Fibroblast of the aortic adventitia (primary cell): ENCODE results near the gene SALL2. TPM values are rescaled to one million over a fixed set of nuclear protein-coding genes. Genes with fewer than 3 reads are reported as not detected.

Experiments used
- DNase-seq: peaks from one replicate; pipeline ENCODE4 v3.0.0-alpha.2; 2010; ENCODE audit warnings: low read depth
- H3K4me3 ChIP-seq: 2 replicates; pipeline ENCODE4 v1.5.1; 2011; ENCODE audit warnings: low read depth, mild to moderate bottlenecking, control low read depth, low read length, moderate library complexity
- total RNA-seq: library from RNA; depleted of rRNA; stranded (reverse); fragments of >200 nt; gene quantifications from 2 replicates; pipeline ENCODE4 v1.2.3, GENCODE V29; 2012; ENCODE audit warnings: low replicate concordance
- TF ChIP-seq, protein P1 (sequence below): IDR thresholded peaks from 2 replicates; pipeline ENCODE4 v1.5.1; 2011; ENCODE audit warnings: mild to moderate bottlenecking, low read length, control low read depth, inconsistent platforms; ENCODE audit not compliant: insufficient read depth

The SALL2 gene
- total RNA-seq, 1 donor, result 5.3 TPM

DNA sequence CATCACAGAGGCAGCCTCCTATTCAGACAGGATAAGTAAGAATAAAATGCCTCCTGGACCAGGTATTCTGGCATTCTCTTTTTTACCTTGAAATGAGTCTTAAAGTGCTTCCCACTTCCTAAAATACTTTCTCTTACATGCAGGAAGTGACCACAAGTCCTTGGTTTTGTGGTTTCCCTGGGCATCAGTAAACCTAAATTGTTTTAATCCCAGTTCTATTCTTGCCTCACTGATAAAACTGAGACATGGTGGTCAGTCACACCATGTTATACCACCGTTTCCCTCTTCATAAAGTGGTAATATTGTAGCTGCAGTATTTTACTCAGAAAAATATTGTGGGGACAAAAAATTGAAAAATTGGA lies 1.2 kb upstream of the SALL2 start:
- no peak overlapping the region for H3K4me3 ChIP-seq
- TF ChIP-seq, protein P1, sequence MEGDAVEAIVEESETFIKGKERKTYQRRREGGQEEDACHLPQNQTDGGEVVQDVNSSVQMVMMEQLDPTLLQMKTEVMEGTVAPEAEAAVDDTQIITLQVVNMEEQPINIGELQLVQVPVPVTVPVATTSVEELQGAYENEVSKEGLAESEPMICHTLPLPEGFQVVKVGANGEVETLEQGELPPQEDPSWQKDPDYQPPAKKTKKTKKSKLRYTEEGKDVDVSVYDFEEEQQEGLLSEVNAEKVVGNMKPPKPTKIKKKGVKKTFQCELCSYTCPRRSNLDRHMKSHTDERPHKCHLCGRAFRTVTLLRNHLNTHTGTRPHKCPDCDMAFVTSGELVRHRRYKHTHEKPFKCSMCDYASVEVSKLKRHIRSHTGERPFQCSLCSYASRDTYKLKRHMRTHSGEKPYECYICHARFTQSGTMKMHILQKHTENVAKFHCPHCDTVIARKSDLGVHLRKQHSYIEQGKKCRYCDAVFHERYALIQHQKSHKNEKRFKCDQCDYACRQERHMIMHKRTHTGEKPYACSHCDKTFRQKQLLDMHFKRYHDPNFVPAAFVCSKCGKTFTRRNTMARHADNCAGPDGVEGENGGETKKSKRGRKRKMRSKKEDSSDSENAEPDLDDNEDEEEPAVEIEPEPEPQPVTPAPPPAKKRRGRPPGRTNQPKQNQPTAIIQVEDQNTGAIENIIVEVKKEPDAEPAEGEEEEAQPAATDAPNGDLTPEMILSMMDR, result no peak
- no peak for DNase-seq

DNA sequence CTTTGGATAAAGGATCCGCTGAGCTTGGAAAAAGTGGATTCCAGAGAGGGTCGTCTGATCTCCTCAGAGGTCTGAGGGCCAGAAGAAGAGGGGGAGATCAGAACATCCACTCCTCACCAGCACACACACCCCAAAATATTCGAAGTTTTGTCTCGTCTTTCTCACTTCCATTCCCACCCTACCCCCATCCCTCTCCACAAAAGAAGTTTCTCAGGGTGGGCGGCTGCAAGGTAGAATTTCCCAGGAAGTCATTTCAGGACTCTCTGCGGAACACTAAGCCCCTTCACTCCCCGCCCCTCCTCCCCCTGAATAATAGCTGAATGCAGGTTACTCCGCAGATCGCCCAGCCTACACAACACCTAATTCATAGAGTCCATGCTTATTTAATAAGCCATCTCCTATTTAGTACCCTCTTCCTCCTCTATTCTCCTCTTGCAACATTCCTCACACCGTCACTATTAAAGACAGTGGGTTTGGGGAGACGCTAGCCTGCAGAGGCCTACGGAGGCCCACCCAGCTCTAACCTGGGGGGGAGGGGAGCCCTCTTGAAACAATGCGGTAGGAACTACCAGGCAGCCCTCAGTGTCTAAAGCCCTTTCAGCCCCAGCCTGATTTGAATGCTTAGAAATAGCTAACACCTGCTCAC lies 649 bp upstream of the SALL2 start:
- no peak for DNase-seq
- TF ChIP-seq, protein P1, result no peak
- H3K4me3 ChIP-seq, result peak overlapping the region; percentile 77

DNA sequence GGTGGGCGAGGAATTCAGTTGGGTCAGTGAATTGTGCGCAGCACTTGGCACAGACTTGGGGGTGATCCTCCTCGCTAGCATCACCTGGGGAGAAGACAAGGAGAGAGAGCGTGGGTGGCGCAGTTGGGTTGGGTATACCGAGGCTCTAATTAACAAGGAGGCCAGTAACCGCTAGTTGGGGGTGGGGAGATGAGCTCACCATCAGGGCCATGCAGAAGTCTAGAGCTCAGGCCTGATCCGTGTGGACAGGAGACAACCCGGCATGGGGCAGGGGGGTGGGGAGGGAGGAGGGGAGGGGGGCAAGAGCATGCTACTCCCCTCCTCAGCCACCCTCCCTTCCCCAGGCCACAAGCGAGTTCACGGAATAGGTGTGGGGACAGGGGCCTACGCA lies 580 bp downstream of the SALL2 start:
- DNase-seq, result no peak
- peak overlapping the region; percentile 77 for H3K4me3 ChIP-seq
- TF ChIP-seq, protein P1, result no peak

DNA sequence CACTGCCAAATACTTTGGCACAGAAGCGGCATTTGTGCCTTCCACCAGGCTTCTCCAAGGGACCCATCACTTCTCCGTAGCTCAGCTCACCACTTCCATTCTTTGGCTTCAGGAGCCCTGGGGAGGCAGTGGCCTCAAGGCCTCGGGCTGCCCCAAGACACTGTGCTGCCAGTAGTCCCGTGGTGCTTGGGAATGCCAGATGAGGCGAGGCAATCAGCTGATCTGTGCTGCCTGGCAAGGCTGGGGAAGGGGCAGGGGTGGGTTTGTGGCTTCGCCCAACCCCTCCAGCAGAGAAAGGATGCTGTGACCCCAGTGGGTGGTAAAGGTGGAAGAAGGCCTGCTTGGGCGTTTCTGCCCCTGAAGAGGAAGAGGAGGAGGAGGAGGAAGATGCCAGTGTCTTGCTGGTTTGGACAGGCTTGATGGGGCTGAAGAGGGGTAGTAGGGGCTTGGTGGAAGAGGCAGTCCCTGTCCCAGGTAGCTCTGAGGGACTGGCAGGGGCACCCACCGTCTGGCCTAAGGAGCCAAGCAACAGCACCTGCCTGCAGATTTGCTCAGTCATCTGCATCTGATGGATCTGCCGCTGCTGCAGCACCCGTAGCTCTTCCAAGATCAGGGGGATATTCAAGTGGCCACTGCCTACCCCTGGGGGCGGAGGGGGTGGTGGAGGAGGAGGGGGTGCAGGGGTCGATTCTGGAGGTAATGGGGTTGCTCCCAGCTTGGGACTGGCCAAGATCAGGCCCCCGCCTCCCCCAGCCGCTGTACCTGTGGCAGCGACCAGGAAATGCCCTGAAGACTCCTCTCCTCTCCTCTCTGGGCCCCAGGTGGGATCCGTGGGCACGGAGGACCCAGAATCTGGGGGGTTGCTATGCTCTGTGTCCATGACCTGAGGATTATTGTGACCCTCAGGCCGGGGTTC lies 1.3 kb downstream of the SALL2 start:
- H3K4me3 ChIP-seq, result peak overlapping the region; percentile 77
- DNase-seq, result no peak
- TF ChIP-seq, protein P1, result no peak

DNA sequence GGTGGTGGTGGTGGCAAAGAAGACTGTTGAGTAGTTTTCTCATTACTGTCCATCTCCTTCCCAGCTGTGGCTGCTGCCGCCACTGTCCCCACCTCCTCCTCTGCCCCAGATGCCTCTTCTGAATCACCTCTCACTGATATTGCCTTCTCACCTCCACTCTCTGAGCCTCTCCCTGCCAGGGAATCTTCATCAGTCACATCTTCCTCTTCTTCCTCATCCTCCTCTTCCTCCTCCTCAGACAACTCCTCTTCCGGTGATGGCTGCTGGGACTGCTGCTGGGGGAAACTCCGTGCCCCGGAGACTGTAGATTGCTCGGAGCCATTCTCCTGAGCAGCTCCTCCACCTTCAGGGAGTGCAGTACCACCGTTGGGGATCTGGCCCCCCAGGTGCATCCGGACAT lies 2.9 kb downstream of the SALL2 start:
- no peak for DNase-seq

DNA sequence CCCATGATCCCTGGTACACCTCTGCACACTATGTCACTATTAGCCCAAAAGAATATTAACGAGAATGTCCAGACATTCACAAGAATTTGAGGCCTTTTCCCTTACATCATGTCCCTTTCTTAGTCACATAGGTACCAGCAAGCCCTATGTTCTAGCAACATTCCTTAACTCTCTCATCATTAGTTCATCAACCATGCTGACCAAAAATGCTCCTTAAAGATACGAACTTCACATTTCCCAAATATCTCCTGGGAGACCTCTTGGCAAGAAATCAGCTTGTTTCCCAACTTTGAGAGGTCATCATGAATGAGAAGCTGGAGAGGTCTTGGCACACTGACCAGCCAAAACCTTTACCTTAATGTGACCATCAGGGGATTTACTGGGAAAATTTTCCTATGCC lies 4.6 kb downstream of the SALL2 start:
- no peak overlapping the region for H3K4me3 ChIP-seq
- peak; percentile 78 for DNase-seq
- TF ChIP-seq, protein P1, result no peak

More for the DNA sequence above, 2.9 kb downstream of the SALL2 start:
- no peak overlapping the region for H3K4me3 ChIP-seq
- TF ChIP-seq, protein P1, result no peak
